Measurements from ENCODE around the gene TRIM5.

- TF ChIP-seq EP300 (IDR thresholded peaks at IDR 0.05) (no peak), CTCF (IDR thresholded peaks at IDR 0.05) (no peak), POLR2A (IDR thresholded peaks at IDR 0.05) (no peak), POLR2AphosphoS5 (IDR thresholded peaks at IDR 0.05) (no peak)
Observed at GRCh38 chr11:5722622-5723021, 37.7 kb upstream of the TRIM5 start.

All from gastroesophageal sphincter (tissue), 3 donors.